HG03469 (cell line): ENCODE measurements around the gene PSMC3.

Experiments
- ATAC-seq: cut with Tn5 transposase; IDR thresholded peaks from one replicate; pipeline ENCODE4 v1.9.1; 2021; ENCODE audit warnings: mild to moderate bottlenecking, moderate library complexity, moderate number of reproducible peaks; ENCODE audit not compliant: unreplicated experiment

PSMC3 gene

GRCh38 chr11:47395223-47396048 is 30.8 kb downstream of the PSMC3 start:
- no peak for ATAC-seq

GRCh38 chr11:47394322-47395222 is 31.7 kb downstream of the PSMC3 start:
- no peak for ATAC-seq

DNA sequence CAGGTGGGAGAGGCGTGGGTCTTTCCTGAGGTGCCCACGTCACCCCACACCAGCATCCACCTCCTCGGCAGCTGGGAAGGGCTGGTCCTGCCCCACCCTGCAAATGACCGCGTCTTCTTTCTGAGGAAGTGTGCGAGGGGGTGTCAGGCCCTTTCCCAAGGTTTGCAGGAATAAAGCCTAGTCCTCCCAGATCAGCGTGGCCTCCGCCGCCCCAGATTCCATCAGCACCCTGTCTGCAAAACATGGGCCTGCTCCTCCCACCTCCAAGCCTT is 32.3 kb downstream of the PSMC3 start:
- no peak for ATAC-seq

- ATAC-seq, result no peak
Observed at GRCh38 chr11:47393163-47394049, 32.8 kb downstream of the PSMC3 start.

- ATAC-seq, result no peak
Observed at GRCh38 chr11:47392546-47393162, 33.6 kb downstream of the PSMC3 start.

DNA sequence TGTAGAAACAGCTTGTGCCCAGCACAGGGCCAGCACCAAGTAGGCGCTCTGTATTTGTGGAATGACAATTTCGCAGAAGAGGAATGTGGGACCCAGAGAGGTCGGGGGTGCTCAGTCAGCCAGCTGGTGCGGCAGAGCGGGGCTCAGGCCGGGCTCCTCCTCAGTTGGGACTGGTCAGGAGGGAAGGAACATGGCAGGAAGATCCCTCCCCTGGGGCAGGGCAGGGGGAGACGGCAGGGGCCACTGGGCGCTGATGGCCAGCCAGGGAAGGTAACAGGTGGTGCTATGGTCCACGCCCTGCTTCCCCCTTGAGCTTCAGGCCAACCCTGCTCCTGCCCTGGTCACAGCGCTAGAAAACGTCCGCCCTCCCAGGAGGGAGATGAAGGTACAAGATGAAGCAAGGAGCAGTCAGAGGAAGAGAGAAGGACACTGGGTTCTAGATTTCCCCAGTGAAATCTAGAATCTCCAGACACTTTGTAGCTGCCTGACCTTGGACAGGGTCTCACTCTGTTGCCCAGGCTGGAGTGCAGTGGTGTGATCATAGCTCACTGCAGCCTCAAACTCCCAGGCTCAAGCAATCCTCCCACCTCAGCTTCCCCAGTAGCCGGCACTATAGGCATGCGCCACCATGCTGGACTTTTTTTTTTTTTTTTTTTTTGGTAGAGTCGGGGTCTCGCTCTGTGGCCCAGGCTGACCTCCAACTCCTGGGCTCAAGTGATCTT is 34.4 kb downstream of the PSMC3 start:
- ATAC-seq, result no peak

- no peak for ATAC-seq
Observed at GRCh38 chr11:47391077-47391583, 35.1 kb downstream of the PSMC3 start.

GRCh38 chr11:47390422-47390760 is 35.8 kb downstream of the PSMC3 start:
- no peak for ATAC-seq

DNA sequence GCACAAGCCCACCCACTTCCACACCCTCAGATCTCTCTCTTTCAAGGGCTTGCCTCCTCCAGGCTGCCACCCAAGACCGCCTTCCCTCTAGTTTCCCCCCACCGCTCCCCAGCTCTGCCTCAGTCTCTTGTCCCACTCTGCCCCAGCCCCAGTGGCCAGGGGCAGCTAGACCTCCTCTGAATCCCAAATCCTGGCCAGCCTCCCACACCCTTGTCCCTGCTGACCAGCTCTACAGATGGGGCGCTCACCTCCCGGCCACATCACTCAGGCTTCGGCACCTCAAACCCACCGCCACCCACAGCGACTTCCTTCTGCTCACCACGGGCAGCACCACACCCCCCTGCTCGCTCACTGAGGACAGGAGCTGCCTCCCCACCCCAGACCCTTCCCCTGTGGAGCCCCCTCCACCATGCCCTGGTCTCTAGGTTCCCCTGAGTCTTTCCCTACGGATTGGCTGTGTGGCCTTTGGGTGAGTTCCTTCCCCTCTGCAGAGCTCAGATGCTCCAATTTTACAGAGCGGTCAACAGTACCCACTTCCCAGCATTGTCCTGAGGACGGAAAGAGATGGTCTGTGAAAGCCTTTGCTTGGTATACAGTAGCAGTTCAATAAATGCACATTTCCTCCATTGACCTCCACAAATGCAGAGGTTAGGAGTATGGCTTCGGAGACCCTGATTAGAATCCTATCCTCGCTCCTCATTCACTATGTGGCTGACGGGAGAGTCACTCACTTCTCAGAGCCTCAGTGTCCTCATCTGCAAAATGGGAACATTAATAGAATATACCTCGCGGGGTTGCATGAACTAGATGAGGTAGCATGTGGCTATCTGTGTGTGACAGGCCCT is 36.4 kb downstream of the PSMC3 start:
- ATAC-seq, result no peak

- no peak for ATAC-seq
Observed at GRCh38 chr11:47388697-47389576, 37.3 kb downstream of the PSMC3 start.

DNA sequence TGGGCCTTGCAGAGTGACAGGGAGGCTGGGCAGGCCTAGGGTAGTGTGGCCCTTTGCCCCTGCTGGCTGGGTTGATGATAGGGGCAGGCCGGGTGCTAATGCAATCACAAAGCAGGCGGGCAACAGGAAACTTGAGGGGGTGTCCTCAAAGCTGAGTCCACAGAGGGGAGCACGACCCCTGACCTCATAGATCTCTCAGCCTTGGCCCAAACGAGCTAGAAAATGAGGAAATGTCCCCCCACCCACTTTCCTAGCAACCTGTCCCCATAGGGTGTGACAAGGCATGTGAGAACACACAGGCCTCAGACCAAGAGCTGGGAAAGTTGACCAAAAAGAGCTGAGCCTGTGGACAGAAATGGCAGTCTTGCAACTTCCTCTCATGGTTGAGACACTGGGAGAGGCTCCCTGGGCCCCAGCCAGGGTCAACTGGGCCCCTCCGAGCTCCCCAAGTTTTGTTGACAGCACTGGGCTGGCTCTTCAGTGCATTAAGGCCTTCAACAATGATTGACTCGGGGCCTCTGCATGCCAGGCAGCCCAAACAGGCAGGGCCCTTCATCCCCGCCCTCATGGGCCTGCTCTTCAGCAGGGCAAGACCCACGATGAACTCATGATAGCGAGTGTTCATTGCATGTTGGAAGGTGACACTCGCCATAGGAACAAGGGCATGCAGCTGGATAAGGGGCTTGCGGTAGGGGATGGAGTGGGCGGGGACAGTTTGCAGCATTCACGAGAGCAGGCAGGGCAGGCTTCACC is 38.1 kb downstream of the PSMC3 start:
- no peak for ATAC-seq

GRCh38 chr11:47384498-47384897 is 41.7 kb downstream of the PSMC3 start:
- no peak for ATAC-seq

GRCh38 chr11:47383071-47383470 is 43.2 kb downstream of the PSMC3 start:
- no peak for ATAC-seq

DNA sequence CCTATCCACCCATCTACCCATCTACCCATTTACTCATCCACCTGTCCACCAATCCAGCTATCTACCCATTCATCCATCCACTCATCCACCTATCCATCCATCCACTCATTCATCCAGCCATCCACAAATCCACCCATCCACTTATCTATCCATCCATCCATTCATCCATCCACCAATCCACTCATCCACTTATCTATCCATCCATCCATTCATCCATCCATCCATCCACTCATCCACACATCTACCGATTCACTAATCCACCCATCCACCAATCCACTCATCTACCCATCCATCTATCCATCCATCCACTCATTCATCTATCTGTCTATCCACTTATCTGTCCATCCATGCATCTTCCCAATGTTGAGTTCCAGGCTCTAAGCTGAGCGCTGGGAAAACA is 46.2 kb downstream of the PSMC3 start:
- ATAC-seq, result no peak

- no peak for ATAC-seq
Observed at GRCh38 chr11:47379317-47379716, 46.9 kb downstream of the PSMC3 start.

GRCh38 chr11:47378836-47379170 is 47.4 kb downstream of the PSMC3 start:
- ATAC-seq, result peak; percentile 3

DNA sequence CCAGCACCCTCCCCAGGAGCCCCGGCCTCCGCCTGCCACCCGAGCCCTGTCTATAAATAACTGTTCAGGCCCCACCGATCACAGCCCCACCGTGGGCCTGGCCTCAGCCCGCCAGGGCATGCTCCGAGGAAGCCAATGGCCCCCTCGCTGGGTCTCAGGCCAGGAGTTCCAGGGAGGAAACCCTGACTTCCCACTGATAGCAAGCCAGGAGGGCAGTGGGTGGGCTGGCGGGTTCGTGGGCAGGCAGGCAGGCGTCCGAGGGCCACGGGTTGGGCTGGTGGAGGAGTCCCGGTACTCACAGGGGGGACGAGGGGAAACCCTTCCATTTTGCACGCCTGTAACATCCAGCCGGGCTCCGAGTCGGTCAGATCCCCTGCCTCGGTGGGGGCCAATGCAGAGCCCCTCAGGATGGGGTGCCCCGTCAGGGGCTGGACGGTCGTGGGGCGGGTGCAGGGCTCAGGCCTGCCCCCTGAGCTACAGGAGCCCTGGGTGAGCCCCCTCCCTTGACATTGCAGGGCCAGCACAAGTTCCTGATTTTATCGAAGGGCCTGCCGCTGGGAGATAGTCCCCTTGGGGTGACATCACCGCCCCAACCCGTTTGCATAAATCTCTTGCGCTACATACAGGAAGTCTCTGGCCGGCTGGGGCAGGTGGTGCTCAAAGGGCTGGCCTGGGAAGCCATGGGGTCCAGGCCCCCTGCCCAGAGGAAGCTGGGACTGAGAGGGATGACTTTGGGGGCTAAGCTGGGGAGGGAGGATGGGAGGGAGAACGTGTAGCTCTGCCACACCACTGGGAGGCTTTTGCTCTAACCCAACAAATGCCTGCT is 48.0 kb downstream of the PSMC3 start, which contains the start of gene SPI1:
Gene SPI1 (minus strand): TSS at position 538 of the 826 bp plus-strand sequence. CDS start 194 bp downstream, at position 344.
- ATAC-seq, result peak; percentile 58
